Trophoblast cell (in vitro differentiated cells and primary cell): ENCODE results near the gene TACSTD2.
"Not testable (repeated sequence)": the region's sequence is repeated elsewhere in the genome, so short reads cannot be mapped to it uniquely, and the experiment has no call there.

Experiments
- DNase-seq, 2 donors: peaks; one replicate each; pipeline ENCODE4 v3.0.0-alpha.2; 2016
- H2AFZ ChIP-seq: 2 replicates; pipeline ENCODE4 v1.6.1; 2013; ENCODE audit warnings: low read length, moderate library complexity, mild to moderate bottlenecking; ENCODE audit not compliant: insufficient read depth, poor library complexity
- H2AK5ac ChIP-seq: 2 replicates; pipeline ENCODE4 v1.6.1; 2013; ENCODE audit warnings: mild to moderate bottlenecking, low read length
- H2BK120ac ChIP-seq: 2 replicates; pipeline ENCODE4 v1.6.1; 2013; ENCODE audit warnings: low read length, mild to moderate bottlenecking, moderate library complexity; ENCODE audit not compliant: insufficient read depth, poor library complexity
- H2BK12ac ChIP-seq: 2 replicates; pipeline ENCODE4 v1.6.1; 2013; ENCODE audit warnings: mild to moderate bottlenecking, low read length, moderate library complexity
- H2BK5ac ChIP-seq: 2 replicates; pipeline ENCODE4 v1.6.1; 2013; ENCODE audit warnings: low read length, low read depth, moderate library complexity, mild to moderate bottlenecking; ENCODE audit not compliant: poor library complexity
- H3K14ac ChIP-seq: 2 replicates; pipeline ENCODE4 v1.6.1; 2013; ENCODE audit warnings: mild to moderate bottlenecking, low read length
- H3K18ac ChIP-seq: 2 replicates; pipeline ENCODE4 v1.6.1; 2013; ENCODE audit warnings: mild to moderate bottlenecking, low read length
- H3K23ac ChIP-seq: 2 replicates; pipeline ENCODE4 v1.6.1; 2013; ENCODE audit warnings: low read length
- H3K27ac ChIP-seq: 2 replicates; pipeline ENCODE4 v1.5.1; 2013; ENCODE audit warnings: low read depth, mild to moderate bottlenecking, inconsistent platforms, low read length, moderate library complexity
- H3K27me3 ChIP-seq: 2 replicates; pipeline ENCODE4 v1.6.1; 2013; ENCODE audit warnings: inconsistent platforms, mild to moderate bottlenecking, low read length, moderate library complexity; ENCODE audit not compliant: insufficient read depth
- H3K36me3 ChIP-seq, 2 experiments: 1 replicate in 1 of 2; 2 replicates in 1 of 2; pipeline ENCODE4 v1.6.1; 2013; ENCODE audit warnings: low read length in 2 of 2, mild to moderate bottlenecking in 2 of 2, moderate library complexity in 1 of 2; ENCODE audit not compliant: insufficient read depth in 2 of 2, control insufficient read depth in 1 of 2
- H3K4ac ChIP-seq: 2 replicates; pipeline ENCODE4 v1.6.1; 2013; ENCODE audit warnings: low read depth, mild to moderate bottlenecking, low read length, moderate library complexity
- H3K4me1 ChIP-seq, 2 experiments: 1 replicate in 1 of 2; 2 replicates in 1 of 2; pipeline ENCODE4 v1.6.1; 2013; ENCODE audit warnings: low read length in 2 of 2, mild to moderate bottlenecking in 2 of 2, moderate library complexity in 1 of 2; ENCODE audit not compliant: insufficient read depth in 2 of 2, control insufficient read depth in 1 of 2
- H3K4me2 ChIP-seq: 2 replicates; pipeline ENCODE4 v1.6.1; 2013; ENCODE audit warnings: inconsistent platforms, mild to moderate bottlenecking, low read length, moderate library complexity
- H3K4me3 ChIP-seq: 2 replicates; pipeline ENCODE4 v1.5.1; 2013; ENCODE audit warnings: mild to moderate bottlenecking, low read depth, low read length, inconsistent platforms
- H3K79me1 ChIP-seq: one replicate; pipeline ENCODE4 v1.6.1; 2013; ENCODE audit warnings: low read length
- H3K79me2 ChIP-seq: 2 replicates; pipeline ENCODE4 v1.6.1; 2013; ENCODE audit warnings: low read length, mild to moderate bottlenecking; ENCODE audit not compliant: control insufficient read depth, insufficient read depth, poor library complexity
- H3K9ac ChIP-seq: 2 replicates; pipeline ENCODE4 v1.6.1; 2013; ENCODE audit warnings: mild to moderate bottlenecking, low read length
- H3K9me3 ChIP-seq: 2 replicates; pipeline ENCODE4 v1.6.1; 2013; ENCODE audit warnings: low read depth, mild to moderate bottlenecking, control low read depth, inconsistent platforms, low read length; ENCODE audit not compliant: insufficient read depth
- H4K12ac ChIP-seq: 2 replicates; pipeline ENCODE4 v1.6.1; 2013; ENCODE audit warnings: low read depth, mild to moderate bottlenecking, low read length, moderate library complexity
- H4K8ac ChIP-seq: 2 replicates; pipeline ENCODE4 v1.6.1; 2013; ENCODE audit warnings: low read depth, mild to moderate bottlenecking, low read length, moderate library complexity
- H4K91ac ChIP-seq: one replicate; pipeline ENCODE4 v1.6.1; 2013; ENCODE audit warnings: low read depth, mild to moderate bottlenecking, low read length, moderate library complexity
- WGBS: extraction: QIAGEN DNeasy Blood & Tissue Kit; methylation state at CpG from one replicate; pipeline ENCODE4 v1.1.7; 2013; ENCODE audit warnings: missing lambda C conversion rate; ENCODE audit not compliant: insufficient read length, insufficient coverage; ENCODE audit errors: extremely low coverage; 5-methylcytosine and 5-hydroxymethylcytosine counted together

The TACSTD2 gene

DNA sequence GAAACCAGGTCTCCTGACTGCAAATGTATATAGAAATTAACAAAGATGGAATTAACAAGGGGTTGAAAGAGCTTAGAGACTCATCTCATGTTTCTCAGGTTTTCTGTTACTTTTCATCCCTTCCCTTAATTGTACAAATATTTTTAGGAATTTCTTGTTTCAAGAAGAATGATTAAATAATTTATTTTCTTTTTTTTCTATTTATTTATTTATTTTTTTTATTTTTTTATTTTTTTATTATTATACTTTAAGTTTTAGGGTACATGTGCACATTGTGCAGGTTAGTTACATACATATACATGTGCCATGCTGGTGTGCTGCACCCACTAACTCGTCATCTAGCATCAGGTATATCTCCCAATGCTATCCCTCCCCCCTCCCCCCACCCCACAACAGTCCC lies 5.1 kb upstream of the TACSTD2 start:
- no CpG with 5 or more reads among the region's 1 CpG for WGBS
- H3K36me3 ChIP-seq: not testable (repeated sequence)

DNA sequence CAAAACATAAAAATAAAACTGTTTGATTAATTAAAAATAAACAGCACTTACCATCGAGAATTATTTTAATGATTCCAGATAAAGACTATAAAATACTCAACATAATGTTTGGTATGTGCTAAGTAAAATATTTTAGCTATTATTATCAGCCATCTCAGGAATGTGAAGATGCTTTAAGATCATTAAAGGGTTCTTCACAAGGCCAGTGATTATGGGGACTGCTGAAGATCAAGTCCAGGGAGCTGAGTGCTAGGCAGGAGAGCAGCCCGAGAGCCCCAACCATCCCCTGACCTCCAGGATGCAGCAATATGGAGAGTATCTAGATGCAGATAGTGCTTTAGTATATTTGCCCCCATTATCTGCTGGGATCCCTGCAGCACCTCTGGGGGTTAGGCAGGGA lies 4.6 kb upstream of the TACSTD2 start:
- no peak overlapping the region for H2BK5ac ChIP-seq
- H2BK120ac ChIP-seq: no peak overlapping the region
- H3K27me3 ChIP-seq: no peaks in the 10 kb centered on the region
- H3K4me3 ChIP-seq: no peak overlapping the region
- peaks cover 12 to 14% of the 10 kb centered on the region in 2 experiments for H3K4me1 ChIP-seq
- H4K8ac ChIP-seq: no peak overlapping the region
- H2BK12ac ChIP-seq: no peak overlapping the region
- no peak overlapping the region for H4K91ac ChIP-seq
- no peak overlapping the region for H3K9ac ChIP-seq
- H2AK5ac ChIP-seq: no peak overlapping the region
- no peak overlapping the region for H3K18ac ChIP-seq
- no CpG with 5 or more reads among the region's 2 CpGs for WGBS
- DNase-seq: no peak
- peaks cover under 1% of the 10 kb centered on the region for H3K9me3 ChIP-seq
- H3K79me1 ChIP-seq: peaks cover 6% of the 10 kb centered on the region
- no peak overlapping the region for H3K14ac ChIP-seq
- H2AFZ ChIP-seq: no peak overlapping the region
- no peak overlapping the region for H3K4ac ChIP-seq
- peaks cover 3% of the 10 kb centered on the region for H3K79me2 ChIP-seq
- no peak overlapping the region for H3K27ac ChIP-seq
- H3K36me3 ChIP-seq: no peaks in the 10 kb centered on the region
- H4K12ac ChIP-seq: no peak overlapping the region
- no peak overlapping the region for H3K23ac ChIP-seq
- no peak overlapping the region for H3K4me2 ChIP-seq

More for the DNA sequence above, 5.1 kb upstream of the TACSTD2 start:
- not testable (repeated sequence) for H2BK5ac ChIP-seq, H4K91ac ChIP-seq, H2BK120ac ChIP-seq, H3K4me2 ChIP-seq, H2AFZ ChIP-seq, H2AK5ac ChIP-seq, H3K14ac ChIP-seq, H4K12ac ChIP-seq, H3K4me3 ChIP-seq, H3K27me3 ChIP-seq, H3K27ac ChIP-seq, H4K8ac ChIP-seq, DNase-seq, H3K79me1 ChIP-seq, H2BK12ac ChIP-seq, H3K4ac ChIP-seq, H3K9ac ChIP-seq, H3K79me2 ChIP-seq, H3K18ac ChIP-seq, H3K23ac ChIP-seq, H3K9me3 ChIP-seq, H3K4me1 ChIP-seq

DNA sequence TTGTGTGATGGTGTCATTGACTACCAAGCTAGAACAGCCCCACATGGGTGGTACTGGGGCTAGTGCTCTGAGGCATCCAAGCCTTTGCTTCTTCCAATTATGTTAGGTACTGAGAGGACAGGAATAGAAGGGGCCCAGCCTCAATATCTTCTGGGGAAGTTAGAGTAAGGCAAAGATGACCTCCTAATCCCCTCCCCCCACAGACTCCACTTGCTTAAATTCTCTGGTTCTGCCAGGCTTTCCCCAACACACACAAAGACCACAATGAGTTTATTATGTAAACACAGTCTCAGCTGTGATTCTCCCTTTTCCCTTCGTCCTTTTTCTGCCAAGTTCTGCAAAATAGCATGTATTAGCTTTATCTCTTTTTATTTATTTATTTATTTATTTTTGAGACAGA lies 3.1 kb upstream of the TACSTD2 start:
- Histone ChIP-seq H4K91ac (no peak overlapping the region), H3K79me2 (peaks cover 3% of the 10 kb centered on the region), H3K36me3 (no peaks in the 10 kb centered on the region), H2BK12ac (no peak overlapping the region), H4K8ac (no peak overlapping the region), H2BK120ac (no peak overlapping the region), H3K4me2 (no peak overlapping the region), H3K27ac (no peak overlapping the region), H3K9ac (no peak overlapping the region), H3K23ac (no peak overlapping the region), H3K79me1 (peaks cover 8% of the 10 kb centered on the region), H4K12ac (no peak overlapping the region), H3K4me1 (peaks cover 18 to 20% of the 10 kb centered on the region in 2 experiments), H2AFZ (no peak overlapping the region), H3K4me3 (no peak overlapping the region), H3K9me3 (peaks cover 5% of the 10 kb centered on the region), H2AK5ac (no peak overlapping the region), H3K27me3 (no peaks in the 10 kb centered on the region), H3K14ac (no peak overlapping the region), H3K18ac (no peak overlapping the region), H2BK5ac (no peak overlapping the region), H3K4ac (no peak overlapping the region)
- DNase-seq: no peak
- WGBS: no CpG with 5 or more reads among the region's 1 CpG

DNA sequence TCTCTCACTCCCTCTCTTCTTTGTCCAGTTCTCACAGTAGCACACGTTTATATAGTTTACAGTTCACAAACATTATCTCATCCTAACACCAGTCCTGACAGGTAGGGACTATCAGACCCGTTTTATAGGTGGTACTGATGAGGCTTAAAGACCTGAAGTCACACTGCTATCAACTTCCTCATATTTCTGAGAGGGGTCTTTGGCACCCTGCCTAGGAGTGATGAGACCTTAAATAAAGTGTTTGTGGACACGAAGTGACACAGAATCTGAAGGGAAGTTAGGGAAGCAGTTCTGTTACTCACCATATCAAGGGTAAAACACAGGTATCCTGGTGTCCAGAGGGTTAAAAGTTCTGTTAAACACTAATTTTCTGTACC lies 590 bp upstream of the TACSTD2 start:
- WGBS: no CpG with 5 or more reads among the region's 3 CpGs
- peaks cover 3% of the 10 kb centered on the region for H3K79me2 ChIP-seq
- peak overlapping the region; percentile 68 for H2AFZ ChIP-seq
- no peak overlapping the region for H2AK5ac ChIP-seq
- no peak overlapping the region for H3K18ac ChIP-seq
- H4K8ac ChIP-seq: no peak overlapping the region
- H3K4me3 ChIP-seq: no peak overlapping the region
- no peaks in the 10 kb centered on the region for H3K36me3 ChIP-seq
- H3K4ac ChIP-seq: no peak overlapping the region
- H3K4me1 ChIP-seq: peaks cover 9 to 10% of the 10 kb centered on the region in 2 experiments
- peak overlapping the region; percentile 68 for H3K4me2 ChIP-seq
- no peak overlapping the region for H4K91ac ChIP-seq
- peak overlapping the region; percentile 16 for H2BK12ac ChIP-seq
- no peak overlapping the region for H3K14ac ChIP-seq
- no peak overlapping the region for H2BK120ac ChIP-seq
- no peak overlapping the region for H3K23ac ChIP-seq
- DNase-seq: no peak
- H4K12ac ChIP-seq: no peak overlapping the region
- H3K9ac ChIP-seq: no peak overlapping the region
- H3K27me3 ChIP-seq: no peaks in the 10 kb centered on the region
- H2BK5ac ChIP-seq: no peak overlapping the region
- peaks cover 9% of the 10 kb centered on the region for H3K79me1 ChIP-seq
- H3K9me3 ChIP-seq: peaks cover 5% of the 10 kb centered on the region
- H3K27ac ChIP-seq: peak overlapping the region; percentile 42
